ENCODE data around the gene SPRY2.

GRCh38 chr13:80306337-80306972, 34.5 kb downstream of the SPRY2 start:
- no peak for TF ChIP-seq RFX5 (IDR thresholded peaks at IDR 0.05; ENCODE audit: low read depth, low read length)
- no peak for TF ChIP-seq CTCF (conservative IDR thresholded peaks at IDR 0.05; ENCODE audit: low read depth, low read length)
- no peak for TF ChIP-seq POLR2A (IDR thresholded peaks at IDR 0.05; ENCODE audit: low read depth, low read length)
- no peak for TF ChIP-seq FOS (IDR thresholded peaks at IDR 0.05; ENCODE audit: low read depth, low read length)
- TF ChIP-seq MXI1 (IDR thresholded peaks at IDR 0.05; ENCODE audit: borderline replicate concordance, low read depth, low read length) = no peak
- TF ChIP-seq MAFK (IDR thresholded peaks at IDR 0.05; ENCODE audit: low read depth, low read length) = no peak
- no peak for TF ChIP-seq SMC3 (IDR thresholded peaks at IDR 0.05; ENCODE audit: low read depth, low read length)
- no peak for TF ChIP-seq RAD21 (IDR thresholded peaks at IDR 0.05; ENCODE audit: low read length)
- no peak for TF ChIP-seq CEBPB (IDR thresholded peaks at IDR 0.05; ENCODE audit: low read depth, low read length)
- no peak for TF ChIP-seq CHD1 (IDR thresholded peaks at IDR 0.05; ENCODE audit: low read depth, low read length)
- TF ChIP-seq MAZ (IDR thresholded peaks at IDR 0.05; ENCODE audit: borderline replicate concordance, low read depth, low read length) = no peak
- no peak for TF ChIP-seq BHLHE40 (IDR thresholded peaks at IDR 0.05; ENCODE audit: low read depth, low read length)
- no peak for TF ChIP-seq RCOR1 (IDR thresholded peaks at IDR 0.05; ENCODE audit: insufficient replicate concordance, low read length)
- TF ChIP-seq, protein P1, sequence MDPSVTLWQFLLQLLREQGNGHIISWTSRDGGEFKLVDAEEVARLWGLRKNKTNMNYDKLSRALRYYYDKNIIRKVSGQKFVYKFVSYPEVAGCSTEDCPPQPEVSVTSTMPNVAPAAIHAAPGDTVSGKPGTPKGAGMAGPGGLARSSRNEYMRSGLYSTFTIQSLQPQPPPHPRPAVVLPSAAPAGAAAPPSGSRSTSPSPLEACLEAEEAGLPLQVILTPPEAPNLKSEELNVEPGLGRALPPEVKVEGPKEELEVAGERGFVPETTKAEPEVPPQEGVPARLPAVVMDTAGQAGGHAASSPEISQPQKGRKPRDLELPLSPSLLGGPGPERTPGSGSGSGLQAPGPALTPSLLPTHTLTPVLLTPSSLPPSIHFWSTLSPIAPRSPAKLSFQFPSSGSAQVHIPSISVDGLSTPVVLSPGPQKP (IDR thresholded peaks at IDR 0.05; ENCODE audit: borderline replicate concordance, low read depth, low read length) = no peak
